ENCODE measurements around the gene TBC1D22B.

Gene TBC1D22B

GRCh38 chr6:37257634-37258404, at the start of gene TBC1D22B, which contains the start of gene TMEM217:
Gene TBC1D22B, plus strand, starts transcription at chr6:37257772. Its CDS starts 146 bp downstream, at chr6:37257918.
Gene TMEM217, minus strand, starts transcription at chr6:37258144. Its CDS starts 39,114 bp downstream, at chr6:37219030.
- peak; percentile 98 for DNase-seq

DNA sequence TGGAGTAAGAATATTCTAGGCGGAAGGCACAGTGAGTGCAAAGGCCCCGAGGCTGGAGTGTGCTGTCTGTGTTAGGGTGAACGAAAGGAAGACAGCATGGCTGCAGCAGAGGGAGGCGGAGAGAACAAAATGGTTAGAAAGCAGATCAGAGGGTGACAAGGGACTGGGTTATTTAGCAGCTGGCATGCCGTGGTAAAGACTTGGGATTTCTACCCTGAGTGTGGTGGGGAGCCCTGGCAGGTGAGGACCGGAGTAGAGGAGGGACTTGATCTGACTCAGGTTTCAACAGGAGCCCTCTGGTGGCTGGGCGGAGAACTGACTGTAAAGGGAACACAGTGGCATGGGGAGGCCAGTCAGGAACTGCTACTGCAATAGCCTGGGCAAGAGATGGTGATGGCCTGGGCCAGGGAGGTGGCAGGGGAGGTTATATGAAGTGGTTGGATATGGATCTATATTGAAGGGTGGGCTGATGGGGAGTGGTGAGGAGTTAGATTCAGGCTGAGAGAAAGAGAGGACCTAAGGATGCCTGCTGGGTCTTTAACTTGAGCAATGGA, 49.6 kb upstream of the TBC1D22B start:
- peak; percentile 96 for DNase-seq

DNA sequence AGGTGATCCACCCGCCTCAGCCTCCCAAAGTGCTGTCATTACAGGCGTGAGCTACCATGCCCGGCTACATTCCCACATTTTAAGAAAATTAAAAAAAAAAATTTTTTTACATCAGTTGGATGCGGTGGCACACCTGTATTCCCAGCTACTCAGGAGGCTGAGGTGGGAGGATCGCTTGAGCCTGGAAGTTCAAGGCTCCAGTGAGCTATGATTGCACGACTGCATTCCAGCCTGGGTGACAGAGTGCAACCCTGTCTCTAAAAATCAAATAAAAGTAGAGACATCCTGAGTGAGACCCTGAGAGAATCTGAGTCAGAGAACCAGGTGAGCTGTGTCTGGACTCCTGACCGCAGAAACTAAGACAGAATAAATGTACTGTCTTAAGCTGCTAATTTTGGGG, 48.8 kb upstream of the TBC1D22B start:
- no peak for DNase-seq

DNA sequence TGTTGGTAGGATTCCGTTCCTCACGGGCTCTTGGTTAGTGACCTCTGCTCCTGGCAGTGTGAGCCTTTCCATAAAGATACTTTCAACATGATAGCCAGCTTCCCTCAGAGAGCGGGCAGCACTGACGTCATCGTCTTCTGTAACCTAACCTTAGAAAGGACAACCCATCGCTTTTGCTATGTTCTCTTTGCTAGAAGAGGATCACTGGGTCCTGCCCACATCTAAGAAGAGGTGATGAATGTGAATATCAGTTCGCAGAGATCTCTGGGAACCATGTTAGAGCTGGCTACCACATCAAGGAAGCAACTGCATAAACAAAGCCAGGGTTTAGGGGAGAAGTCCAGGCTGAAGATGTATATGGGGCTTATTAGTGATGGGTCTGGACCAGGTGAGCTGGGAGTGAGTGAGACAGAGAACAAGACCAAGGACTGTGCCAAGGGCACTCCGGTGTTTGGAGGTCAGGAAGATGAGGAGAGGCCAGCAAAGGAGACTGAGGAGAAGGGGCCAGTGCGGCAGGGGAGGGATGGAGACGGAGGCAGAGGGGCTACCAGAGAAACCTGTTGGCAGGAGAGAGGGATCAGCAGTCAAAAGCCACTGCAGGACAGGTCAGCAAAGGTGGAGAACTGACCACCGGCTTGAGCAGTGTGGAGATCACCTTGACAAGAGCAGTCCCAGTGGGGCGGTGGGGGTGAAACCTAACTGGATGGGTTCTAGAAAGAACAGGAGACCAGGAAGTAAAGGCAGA, 47.9 kb upstream of the TBC1D22B start:
- no peak for DNase-seq

DNA sequence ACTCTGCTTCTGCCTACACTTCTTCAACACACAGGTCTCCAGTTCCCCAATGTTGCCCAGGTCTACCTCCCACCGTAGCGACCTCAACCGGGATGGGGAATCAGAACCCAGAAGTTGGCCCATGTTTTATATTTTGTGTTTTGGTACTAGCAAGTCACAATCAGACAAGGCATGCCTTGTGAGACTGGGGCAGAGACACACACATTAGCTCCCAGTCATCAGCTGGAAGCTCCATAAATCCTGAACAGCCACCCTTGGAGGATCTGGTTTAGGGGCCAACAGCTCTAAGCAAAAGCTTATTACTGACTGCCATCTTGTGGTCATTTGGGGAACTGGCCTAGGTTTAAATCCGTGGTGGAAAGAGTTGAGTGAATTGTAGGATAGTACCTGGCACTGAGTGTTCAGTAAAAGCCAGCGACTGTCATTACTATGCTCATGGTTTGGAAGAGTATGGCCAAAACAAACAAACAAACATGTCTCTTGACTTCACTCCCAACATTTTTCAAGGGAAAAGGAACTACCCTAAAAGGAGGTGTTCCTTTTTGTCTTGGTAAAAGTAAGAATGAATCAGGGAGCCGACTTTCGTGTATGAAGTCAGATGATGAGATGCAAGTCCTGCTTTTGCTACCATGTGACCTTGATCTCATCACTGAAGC, 47.1 kb upstream of the TBC1D22B start:
- peak; percentile 94 for DNase-seq

- DNase-seq = no peak
Observed at GRCh38 chr6:37212268-37212667, 45.3 kb upstream of the TBC1D22B start.

DNA sequence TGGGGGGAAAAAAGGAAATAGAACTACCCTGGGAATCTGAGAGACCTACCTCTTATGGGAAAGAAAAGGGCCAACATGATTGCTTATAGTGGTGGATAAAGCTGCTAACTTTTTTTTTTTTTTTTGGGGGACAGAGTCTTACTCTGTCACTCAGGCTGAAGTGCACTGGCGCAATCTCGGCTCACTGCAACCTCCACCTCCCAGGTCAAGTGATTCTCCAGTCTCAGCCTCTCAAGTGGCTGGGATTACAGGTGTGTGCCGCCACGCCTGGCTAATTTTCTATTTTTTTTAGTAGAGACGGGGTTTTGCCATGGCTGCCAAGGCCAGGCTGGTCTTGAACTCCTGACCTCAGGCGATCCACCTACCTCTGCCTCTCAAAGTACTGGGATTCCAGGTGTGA, 39.5 kb upstream of the TBC1D22B start:
- DNase-seq = no peak

DNA sequence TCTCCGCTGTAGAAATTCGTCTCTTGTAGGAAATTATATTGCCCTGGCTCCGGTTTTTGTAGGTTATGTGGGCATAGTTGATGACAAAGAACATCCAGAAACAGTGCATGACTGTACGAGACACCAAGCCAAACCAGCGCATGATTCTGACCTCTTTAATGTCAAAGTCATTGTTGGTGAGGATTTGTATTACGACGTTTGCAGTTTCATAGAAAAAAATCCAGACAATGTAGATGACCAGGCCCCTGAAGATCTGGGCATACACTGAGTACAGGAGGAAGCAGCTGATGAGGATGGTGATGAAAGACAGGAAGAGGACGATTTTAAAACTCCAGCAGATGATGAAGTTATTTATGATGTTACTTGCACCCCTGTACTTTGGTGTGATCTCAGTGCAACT, 39.1 kb upstream of the TBC1D22B start:
- no peak for DNase-seq

- no peak for DNase-seq
Observed at GRCh38 chr6:37221585-37222124, 35.9 kb upstream of the TBC1D22B start.

DNA sequence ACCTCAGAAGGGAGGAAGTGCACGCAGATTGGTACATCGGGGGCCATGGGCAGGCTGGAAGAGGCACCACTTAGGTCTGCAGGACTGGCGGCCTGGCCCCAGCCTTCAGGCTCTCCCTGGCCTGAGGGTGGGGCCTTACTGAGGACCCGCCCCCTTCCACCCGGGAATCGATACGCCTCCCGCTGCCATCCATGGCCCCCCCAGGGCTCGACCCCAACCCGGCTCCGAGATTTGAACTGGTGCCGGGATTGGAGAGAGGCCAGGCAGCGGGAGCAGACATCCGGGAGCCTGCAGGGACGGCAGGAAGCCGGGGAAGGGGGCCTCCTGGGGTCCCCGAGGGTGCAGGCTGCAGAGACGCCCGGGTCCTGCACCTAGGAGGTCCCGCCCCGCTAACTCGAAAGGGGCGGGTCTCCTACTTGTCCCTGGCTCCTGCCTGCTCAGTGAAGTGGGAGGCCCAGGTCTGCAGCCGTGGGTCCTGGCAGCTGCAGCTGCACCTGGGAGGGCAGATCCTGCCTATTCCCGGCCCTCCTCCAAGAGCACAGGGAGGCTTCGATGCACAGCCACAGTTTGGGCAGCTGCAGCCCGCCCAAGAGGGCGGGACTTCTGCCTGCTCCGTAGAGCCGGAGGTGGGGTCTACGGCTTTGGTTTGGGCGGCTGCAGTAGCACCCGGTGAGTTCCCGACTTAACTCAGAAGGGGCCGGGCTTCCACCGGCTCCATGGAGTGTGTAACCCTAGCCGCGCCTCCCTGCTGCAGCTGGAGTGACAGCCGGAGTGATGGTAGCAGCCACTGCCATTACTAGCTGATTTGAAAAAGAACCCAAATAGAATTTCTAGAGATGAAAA, 35.2 kb upstream of the TBC1D22B start:
- peak; percentile 93 for DNase-seq

- no peak for DNase-seq
Observed at GRCh38 chr6:37222992-37223391, 34.6 kb upstream of the TBC1D22B start.

GRCh38 chr6:37225350-37226169, 32.0 kb upstream of the TBC1D22B start:
- no peak for DNase-seq

DNA sequence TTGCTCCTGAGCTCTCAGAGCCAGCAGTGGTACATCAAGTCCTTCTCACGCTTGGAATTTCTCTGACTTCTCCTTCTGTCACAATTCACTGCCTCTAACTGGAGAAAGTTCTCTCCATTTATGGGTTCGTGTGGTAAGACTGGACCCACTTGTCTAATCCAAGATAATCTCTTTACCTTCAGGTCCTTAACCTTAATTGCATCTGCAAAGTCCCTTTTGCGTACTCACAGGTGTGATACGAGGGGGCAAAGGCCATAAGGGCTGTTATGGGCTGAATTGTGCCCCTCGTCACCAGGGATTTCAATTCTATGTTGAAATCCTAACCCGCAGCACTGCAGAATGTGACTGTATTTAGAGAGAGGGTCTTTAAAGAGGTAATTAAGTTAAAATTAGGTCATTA, 27.5 kb upstream of the TBC1D22B start:
- DNase-seq = no peak

- DNase-seq = peak; percentile 27
Observed at GRCh38 chr6:37232430-37233017, 25.0 kb upstream of the TBC1D22B start.

GRCh38 chr6:37233541-37233940, 24.0 kb upstream of the TBC1D22B start:
- DNase-seq = no peak

- no peak for DNase-seq
Observed at GRCh38 chr6:37236921-37237320, 20.7 kb upstream of the TBC1D22B start.

DNA sequence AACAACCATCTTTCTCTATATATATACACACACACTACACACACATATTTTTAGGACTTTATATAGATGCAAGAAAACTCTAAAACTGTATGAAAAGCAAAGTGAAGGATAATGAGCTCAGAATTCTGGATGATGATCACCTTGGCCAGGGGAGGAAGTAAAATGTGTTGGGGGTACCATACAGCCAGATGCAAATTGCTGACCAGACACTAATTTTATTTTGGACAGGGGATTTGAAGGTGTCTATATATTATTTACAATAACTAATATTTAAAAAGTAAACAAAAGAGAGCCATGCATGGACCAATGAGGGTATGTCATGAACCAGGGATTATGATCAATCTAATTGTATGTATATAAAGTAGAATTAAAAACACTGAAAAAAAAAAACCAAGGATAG, 19.8 kb upstream of the TBC1D22B start:
- DNase-seq = no peak

GRCh38 chr6:37238381-37238780, 19.2 kb upstream of the TBC1D22B start:
- no peak for DNase-seq

- DNase-seq = no peak
Observed at GRCh38 chr6:37239526-37239925, 18.0 kb upstream of the TBC1D22B start.

DNA sequence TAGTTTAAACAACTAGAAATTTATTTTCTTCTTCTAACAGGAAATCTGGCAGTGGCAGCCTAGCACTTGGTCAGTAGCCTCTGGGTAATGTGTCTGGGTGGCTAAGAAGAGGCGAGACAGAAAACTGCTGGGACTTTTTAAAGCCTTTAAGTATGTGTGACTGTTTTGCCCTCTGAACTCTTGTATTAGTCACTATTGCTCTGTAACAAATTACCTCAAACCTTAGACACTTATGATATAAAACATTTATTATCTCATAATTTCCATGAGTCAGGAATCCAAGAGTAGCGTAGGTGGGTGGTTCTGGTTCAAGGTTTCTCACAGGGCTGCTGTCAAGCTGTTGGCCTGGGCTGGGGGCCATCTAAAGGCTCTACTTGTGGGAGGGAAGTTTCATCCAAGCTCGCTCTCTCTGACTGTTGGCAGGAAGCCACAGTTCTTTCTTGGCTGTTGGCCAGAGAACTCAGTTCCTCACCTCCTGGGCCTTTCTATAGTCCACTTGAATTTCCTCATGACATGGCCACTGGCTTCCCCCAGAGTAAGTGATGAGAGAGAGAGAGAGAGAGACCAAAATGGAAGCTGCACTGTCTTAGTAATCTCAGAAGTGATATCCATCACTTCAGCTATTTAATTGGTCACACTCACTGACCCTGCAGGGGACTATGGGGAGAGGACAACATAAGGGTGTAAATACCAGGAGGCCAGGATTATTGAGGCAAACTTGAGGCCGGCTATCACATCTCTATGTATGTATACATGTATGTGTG, 17.4 kb upstream of the TBC1D22B start:
- peak; percentile 90 for DNase-seq
